WERI-Rb-1 (cell line): ENCODE results near the gene SCYGR5.
"Not testable (repeated sequence)": the region's sequence is repeated elsewhere in the genome, so short reads cannot be mapped to it uniquely, and the experiment has no call there.

Experiments
- DNase-seq: peaks from one replicate; pipeline ENCODE4 v3.0.0-alpha.2; 2020
- H3K27ac ChIP-seq: fragments of 250-450 bp; sonication (Bioruptor Pico); 2 replicates; pipeline ENCODE4 v1.5.1; 2020; ENCODE audit warnings: mild to moderate bottlenecking, moderate library complexity
- H3K27me3 ChIP-seq: fragments of 250-450 bp; sonication (Bioruptor Pico); 2 replicates; pipeline ENCODE4 v1.5.1; 2021; ENCODE audit warnings: mild to moderate bottlenecking, low read depth, moderate library complexity; ENCODE audit not compliant: insufficient read depth, severe bottlenecking
- H3K36me3 ChIP-seq: fragments of 250-450 bp; sonication (Bioruptor Pico); 2 replicates; pipeline ENCODE4 v1.5.1; 2020; ENCODE audit warnings: mild to moderate bottlenecking, moderate library complexity
- H3K4me3 ChIP-seq: 2 replicates; pipeline ENCODE4 v1.5.1; 2011; ENCODE audit warnings: low read depth, mild to moderate bottlenecking, control low read depth, low read length
- H3K9me3 ChIP-seq: fragments of 250-450 bp; sonication (Bioruptor Pico); 2 replicates; pipeline ENCODE4 v1.5.1; 2021; ENCODE audit warnings: mild to moderate bottlenecking, moderate library complexity; ENCODE audit not compliant: severe bottlenecking
- TF ChIP-seq, protein P1 (sequence below): IDR thresholded peaks from 2 replicates; pipeline ENCODE4 v1.5.1; 2011; ENCODE audit warnings: low read depth, mild to moderate bottlenecking, control low read depth, inconsistent platforms, low read length

The SCYGR5 gene

DNA sequence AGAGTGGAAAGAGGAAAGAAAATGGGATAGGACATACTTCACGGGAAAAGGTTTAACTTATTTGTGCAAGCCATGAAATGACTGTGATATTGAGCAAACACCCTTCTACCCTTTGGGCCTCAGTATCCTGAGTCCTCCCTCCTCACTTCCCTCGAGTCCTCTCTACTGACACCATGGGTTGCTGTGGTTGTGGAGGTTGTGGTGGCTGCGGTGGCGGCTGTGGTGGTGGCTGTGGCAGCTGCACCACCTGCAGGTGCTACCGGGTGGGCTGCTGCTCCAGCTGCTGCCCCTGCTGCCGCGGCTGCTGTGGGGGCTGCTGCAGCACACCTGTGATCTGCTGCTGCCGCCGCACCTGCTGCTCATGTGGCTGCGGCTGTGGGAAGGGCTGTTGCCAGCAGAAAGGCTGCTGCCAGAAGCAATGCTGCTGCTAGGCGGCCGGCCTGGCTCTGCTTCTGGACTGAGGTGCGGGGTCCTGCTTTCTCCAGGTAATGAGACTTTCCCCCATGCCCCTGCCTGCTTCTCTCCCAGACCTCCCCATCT is at the start of gene SCYGR5:
SCYGR5 (plus strand) TSS at position 174 of the 540 bp plus-strand sequence; CDS start at position 174, 0 bp downstream.
- DNase-seq, H3K27ac ChIP-seq, H3K9me3 ChIP-seq, H3K27me3 ChIP-seq, H3K4me3 ChIP-seq, H3K36me3 ChIP-seq: not testable (repeated sequence)

- no peaks in the 10 kb centered on the region for H3K9me3 ChIP-seq
- no peaks in the 10 kb centered on the region for H3K27me3 ChIP-seq
- no peak for DNase-seq
- H3K36me3 ChIP-seq = no peaks in the 10 kb centered on the region
- TF ChIP-seq, protein P1, sequence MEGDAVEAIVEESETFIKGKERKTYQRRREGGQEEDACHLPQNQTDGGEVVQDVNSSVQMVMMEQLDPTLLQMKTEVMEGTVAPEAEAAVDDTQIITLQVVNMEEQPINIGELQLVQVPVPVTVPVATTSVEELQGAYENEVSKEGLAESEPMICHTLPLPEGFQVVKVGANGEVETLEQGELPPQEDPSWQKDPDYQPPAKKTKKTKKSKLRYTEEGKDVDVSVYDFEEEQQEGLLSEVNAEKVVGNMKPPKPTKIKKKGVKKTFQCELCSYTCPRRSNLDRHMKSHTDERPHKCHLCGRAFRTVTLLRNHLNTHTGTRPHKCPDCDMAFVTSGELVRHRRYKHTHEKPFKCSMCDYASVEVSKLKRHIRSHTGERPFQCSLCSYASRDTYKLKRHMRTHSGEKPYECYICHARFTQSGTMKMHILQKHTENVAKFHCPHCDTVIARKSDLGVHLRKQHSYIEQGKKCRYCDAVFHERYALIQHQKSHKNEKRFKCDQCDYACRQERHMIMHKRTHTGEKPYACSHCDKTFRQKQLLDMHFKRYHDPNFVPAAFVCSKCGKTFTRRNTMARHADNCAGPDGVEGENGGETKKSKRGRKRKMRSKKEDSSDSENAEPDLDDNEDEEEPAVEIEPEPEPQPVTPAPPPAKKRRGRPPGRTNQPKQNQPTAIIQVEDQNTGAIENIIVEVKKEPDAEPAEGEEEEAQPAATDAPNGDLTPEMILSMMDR = no peak
- H3K27ac ChIP-seq = no peak within 1 kb of the TSS
- H3K4me3 ChIP-seq = no peak within 1 kb of the TSS
Measured at GRCh38 chr2:227617316-227618230, 49.0 kb upstream of the SCYGR5 start, which contains the start of gene SCYGR4. Gene SCYGR4, plus strand, starts transcription at chr2:227617498. Its CDS starts 0 bp downstream, at chr2:227617498.

DNA sequence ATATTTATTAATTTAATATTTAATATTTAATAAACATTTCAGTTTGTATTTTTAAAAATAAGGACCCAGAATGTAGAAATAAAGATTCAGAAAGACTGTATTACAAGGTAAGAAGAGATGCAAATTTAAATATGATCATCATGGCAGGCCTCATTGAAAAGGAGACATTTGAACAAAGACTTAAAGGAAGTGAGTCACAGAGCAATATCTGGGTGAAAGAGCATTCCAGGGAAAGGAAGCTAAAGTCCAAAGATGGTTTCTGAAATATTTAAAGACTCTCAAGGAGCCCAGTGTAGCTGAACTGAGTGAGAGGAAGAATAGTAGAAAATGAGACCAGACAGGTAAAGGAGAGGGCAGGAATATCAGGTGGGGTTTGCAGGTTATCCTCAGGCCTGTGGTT is 43.4 kb upstream of the SCYGR5 start:
- no peaks in the 10 kb centered on the region for H3K9me3 ChIP-seq
- no peak for DNase-seq
- TF ChIP-seq, protein P1 = no peak
- no peaks in the 10 kb centered on the region for H3K36me3 ChIP-seq
- H3K4me3 ChIP-seq = no peak overlapping the region
- H3K27ac ChIP-seq = no peak overlapping the region
- H3K27me3 ChIP-seq = no peaks in the 10 kb centered on the region

GRCh38 chr2:227625420-227625819 is 41.2 kb upstream of the SCYGR5 start:
- Histone ChIP-seq H3K36me3 (no peaks in the 10 kb centered on the region), H3K9me3 (no peaks in the 10 kb centered on the region), H3K27me3 (peaks cover 3% of the 10 kb centered on the region), H3K27ac (no peak overlapping the region), H3K4me3 (no peak overlapping the region)
- TF ChIP-seq, protein P1 = no peak
- no peak for DNase-seq

DNA sequence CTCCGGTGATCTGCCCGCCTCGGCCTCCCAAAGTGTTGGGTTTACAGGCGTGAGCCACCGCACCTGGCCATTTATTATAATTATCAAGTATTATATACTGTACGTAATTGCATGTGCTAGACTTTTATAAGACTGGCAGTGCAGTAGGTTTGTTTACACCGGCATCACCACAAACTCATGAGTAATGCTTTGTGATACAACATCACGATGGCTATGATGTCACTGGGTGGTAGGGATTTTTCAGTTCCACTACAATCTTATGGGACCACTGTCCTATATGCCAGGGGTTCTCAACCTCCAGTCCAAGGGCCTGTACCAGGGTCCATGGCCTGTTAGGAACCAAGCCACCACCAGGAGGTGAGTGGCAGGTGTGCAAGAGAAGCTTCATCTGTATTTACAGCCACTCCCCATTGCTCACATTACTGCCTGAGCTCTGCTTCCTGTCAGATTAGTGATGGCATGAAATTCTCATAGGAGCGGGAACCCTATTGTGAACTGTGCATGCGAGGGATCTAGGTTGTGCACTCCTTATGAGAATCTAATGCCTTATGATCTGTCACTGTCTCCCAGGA is 39.9 kb upstream of the SCYGR5 start:
- Histone ChIP-seq H3K27ac (no peak overlapping the region), H3K4me3 (no peak overlapping the region), H3K36me3 (no peaks in the 10 kb centered on the region), H3K9me3 (no peaks in the 10 kb centered on the region), H3K27me3 (peaks cover 3% of the 10 kb centered on the region)
- no peak for DNase-seq
- TF ChIP-seq, protein P1 = no peak

DNA sequence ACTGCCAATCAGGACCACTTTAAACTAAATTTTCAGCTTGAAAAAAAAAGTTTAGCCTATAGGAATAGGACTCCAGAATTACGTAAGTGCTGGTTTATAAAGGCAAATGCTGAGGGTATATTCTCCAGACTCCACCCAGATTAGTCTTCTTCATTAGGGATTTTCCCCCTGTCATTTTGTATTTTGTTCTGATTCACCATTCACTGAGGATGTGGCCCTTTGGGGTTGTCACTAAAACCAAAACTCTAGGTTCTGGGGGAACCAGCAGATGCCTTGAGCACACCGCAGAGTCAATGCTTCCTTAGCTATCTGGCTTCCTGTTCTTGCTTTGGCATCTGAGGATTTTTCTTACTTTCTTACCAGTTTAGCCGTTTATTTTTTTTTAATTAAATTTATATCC is 38.8 kb upstream of the SCYGR5 start:
- H3K9me3 ChIP-seq = no peaks in the 10 kb centered on the region
- TF ChIP-seq, protein P1 = no peak
- peaks cover 3% of the 10 kb centered on the region for H3K27me3 ChIP-seq
- DNase-seq = no peak
- no peak overlapping the region for H3K4me3 ChIP-seq
- no peaks in the 10 kb centered on the region for H3K36me3 ChIP-seq
- H3K27ac ChIP-seq = no peak overlapping the region
